Esophagus muscularis mucosa (tissue), 4 donors: ENCODE results near the gene AP3D1. TPM values are rescaled to one million over a fixed set of nuclear protein-coding genes. Genes with fewer than 3 reads are reported as not detected.

ENCODE experiments used
- DNase-seq: peaks from one replicate; pipeline ENCODE4 v3.0.0-alpha.2; 2017; ENCODE audit errors: extremely low spot score
- H3K27ac ChIP-seq, 4 donors: fragments of 200-600 bp; sonication (generic); replicated peaks in 1 of 4; 1 replicate in 3 of 4; 2 replicates in 1 of 4; pipeline ENCODE4 v1.5.1; 2016 to 2019; ENCODE audit warnings: mild to moderate bottlenecking in 1 of 4
- H3K27me3 ChIP-seq, 4 donors: fragments of 200-600 bp; sonication (generic); one replicate each; pipeline versions ENCODE4 v1.5.1 to v1.6.0; 2016 to 2019
- H3K36me3 ChIP-seq, 4 donors: fragments of 200-600 bp; sonication (generic); one replicate each; pipeline ENCODE4 v1.5.1; 2016 to 2019
- H3K4me1 ChIP-seq, 4 donors: fragments of 200-600 bp; sonication (generic); one replicate each; pipeline ENCODE4 v1.5.1; 2016 to 2019
- H3K4me3 ChIP-seq, 4 donors: fragments of 200-600 bp; sonication (generic); 1 replicate in 2 of 4; 2 replicates in 2 of 4; pipeline ENCODE4 v1.5.1; 2016 to 2019; ENCODE audit warnings: mild to moderate bottlenecking in 4 of 4, moderate library complexity in 1 of 4
- H3K9me3 ChIP-seq, 4 donors: fragments of 200-600 bp; sonication (generic); 1 replicate in 3 of 4; 2 replicates in 1 of 4; pipeline ENCODE4 v1.5.1; 2016 to 2019
- CTCF ChIP-seq, 3 experiments: fragments of 200-600 bp in 2 of 3; fragments of 450-650 bp in 1 of 3; sonication (generic) in 2 of 3; IDR thresholded peaks; one replicate each; pipeline ENCODE4 v1.5.1; 2017 to 2019; ENCODE audit warnings: antibody characterized with exemption in 3 of 3, mild to moderate bottlenecking in 2 of 3, moderate library complexity in 1 of 3
- EP300 ChIP-seq: sonication (generic); formaldehyde crosslinking; IDR thresholded peaks from one replicate; pipeline ENCODE4 v1.6.1; 2017; ENCODE audit warnings: antibody characterized with exemption
- POLR2A ChIP-seq: fragments of 450-650 bp; IDR thresholded peaks from one replicate; pipeline ENCODE4 v1.6.1; 2017; ENCODE audit warnings: antibody characterized with exemption, moderate library complexity, mild to moderate bottlenecking, low read depth
- POLR2AphosphoS5 ChIP-seq, 2 donors: sonication (generic); formaldehyde crosslinking; IDR thresholded peaks; one replicate each; pipeline ENCODE4 v1.6.1; 2017; ENCODE audit warnings: antibody characterized with exemption in 2 of 2
- WGBS: methylation state at CpG from one replicate; pipeline ENCODE4 v1.1.5; 2018; 5-methylcytosine and 5-hydroxymethylcytosine counted together
- intact Hi-C: fragments of 100-400 bp; cut with DNase I; formaldehyde crosslinking; loops from one replicate; pipeline ENCODE4 v1.15.1; 2023
- total RNA-seq, 4 donors: library from RNA; depleted of rRNA; stranded (reverse); fragments of >200 nt; gene quantifications; one replicate each; pipeline versions ENCODE4 v1.1.0 to v1.2.1, GENCODE V29; 2016

Gene AP3D1
- total RNA-seq, 4 donors from 2014 or later = 76.0 to 156 (median 93.7) TPM

- Histone ChIP-seq H3K36me3 (peaks cover 62 to 72% (median 69%) of the 10 kb centered on the region in 4 donors), H3K27ac (no peak overlapping the region), H3K27me3 (no peaks in the 10 kb centered on the region), H3K4me1 (peaks cover 7 to 29% (median 24%) of the 10 kb centered on the region in 4 donors), H3K9me3 (no peaks in the 10 kb centered on the region), H3K4me3 (no peak overlapping the region)
- WGBS = 84% methylated on average over 24 of the region's 32 CpGs
- no peak for DNase-seq
- TF ChIP-seq CTCF (IDR thresholded peaks at IDR 0.05) = no peak
- TF ChIP-seq POLR2AphosphoS5 (IDR thresholded peaks at IDR 0.05) = no peak
- no peak for TF ChIP-seq POLR2A
- TF ChIP-seq EP300 = no peak
- intact Hi-C loops = loop anchor here (5.0 kb wide), 1 partner anchor 146 kb away; no protein-coding TSS in a partner anchor
Observed at GRCh38 chr19:2072757-2073551, 78.4 kb downstream of the AP3D1 start.

GRCh38 chr19:2070986-2071673 lies 80.2 kb downstream of the AP3D1 start:
- Histone ChIP-seq H3K9me3 (no peaks in the 10 kb centered on the region), H3K27ac (peak overlapping the region in 1 of 4 donors; percentile 11), H3K4me3 (no peak overlapping the region), H3K36me3 (peaks cover 44 to 54% (median 51%) of the 10 kb centered on the region in 4 donors), H3K4me1 (peaks cover 7 to 29% (median 24%) of the 10 kb centered on the region in 4 donors), H3K27me3 (no peaks in the 10 kb centered on the region)
- intact Hi-C loops = loop anchor here (5.0 kb wide), 1 partner anchor 144 kb away; no protein-coding TSS in a partner anchor
- 76% methylated on average over 13 of the region's 19 CpGs for WGBS
- no peak for TF ChIP-seq EP300
- TF ChIP-seq POLR2A = no peak
- TF ChIP-seq CTCF (IDR thresholded peaks at IDR 0.05) = no peak
- TF ChIP-seq POLR2AphosphoS5 (IDR thresholded peaks at IDR 0.05) = no peak
- DNase-seq = no peak

GRCh38 chr19:2070436-2070827 lies 80.9 kb downstream of the AP3D1 start:
- H3K36me3 ChIP-seq = peaks cover 37 to 47% (median 45%) of the 10 kb centered on the region in 4 donors
- DNase-seq = no peak
- H3K27me3 ChIP-seq = no peaks in the 10 kb centered on the region
- WGBS = 87% methylated on average over 10 of the region's 10 CpGs
- H3K4me3 ChIP-seq = no peak overlapping the region
- H3K4me1 ChIP-seq = peaks cover 7 to 29% (median 24%) of the 10 kb centered on the region in 4 donors
- TF ChIP-seq EP300 = no peak
- no peak for TF ChIP-seq POLR2A
- no peak for TF ChIP-seq CTCF (IDR thresholded peaks at IDR 0.05)
- no peak for TF ChIP-seq POLR2AphosphoS5 (IDR thresholded peaks at IDR 0.05)
- intact Hi-C loops = loop anchor here (5.0 kb wide), 1 partner anchor 143 kb away; no protein-coding TSS in a partner anchor
- H3K27ac ChIP-seq = peak overlapping the region in 1 of 4 donors; percentile 63
- no peaks in the 10 kb centered on the region for H3K9me3 ChIP-seq

- no peak for DNase-seq
- 63% methylated on average over 15 of the region's 38 CpGs for WGBS
Observed at GRCh38 chr19:2064788-2065524, 86.4 kb downstream of the AP3D1 start.

More at GRCh38 chr19:2064788-2065524, 86.4 kb downstream of the AP3D1 start:
- Histone ChIP-seq H3K4me1 (peaks cover 32 to 56% (median 49%) of the 10 kb centered on the region in 4 donors), H3K4me3 (peak overlapping the region in 2 of 4 donors; percentile 2 to 16), H3K36me3 (no peaks in the 10 kb centered on the region), H3K27ac (peak overlapping the region; percentile 56 to 79 (median 64)), H3K9me3 (no peaks in the 10 kb centered on the region), H3K27me3 (no peaks in the 10 kb centered on the region)
- no peak for TF ChIP-seq EP300
- TF ChIP-seq POLR2AphosphoS5 (IDR thresholded peaks at IDR 0.05) = peak; percentile 49 to 57
- intact Hi-C loops = no loop called here
